NCI-H1092 treated with DMSO at 0.1 percent for 48 hours (cell line): ENCODE measurements around the gene SLC1A2.

Experiments used
- DNase-seq: peaks from one replicate; lab custom pipeline; 2025; lab: John Stamatoyannopoulos, UW

SLC1A2 gene

GRCh38 chr11:35419184-35419829, at the start of gene SLC1A2:
Gene SLC1A2, minus strand, starts transcription at chr11:35419558. Its CDS starts 592 bp downstream, at chr11:35418966.
- DNase-seq: peak; percentile 56

- DNase-seq: no peak
Measured at GRCh38 chr11:35466058-35466457, 46.7 kb upstream of the SLC1A2 start.

GRCh38 chr11:35464308-35464707, 45.0 kb upstream of the SLC1A2 start:
- peak; percentile 39 for DNase-seq

DNA sequence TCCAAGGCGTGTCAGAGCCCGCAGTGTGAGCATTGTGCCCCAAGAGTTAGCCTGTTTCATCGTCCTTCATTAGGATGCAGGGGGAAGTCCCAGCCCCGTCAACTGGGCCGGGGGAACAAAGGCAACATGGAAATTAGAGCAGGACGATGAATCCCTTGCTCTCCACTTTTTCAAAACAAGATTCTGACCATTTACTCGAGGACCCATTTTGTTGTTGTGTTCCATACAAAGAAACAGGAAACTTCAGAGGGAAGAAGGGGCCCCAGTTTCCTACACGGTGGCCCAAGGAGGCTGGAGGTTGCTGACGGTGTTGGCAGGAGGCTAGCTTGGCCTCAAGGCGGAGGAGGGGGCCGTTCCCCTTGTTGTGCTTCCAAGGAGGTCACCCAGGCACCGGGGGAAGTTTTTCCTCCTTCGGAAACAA, 44.0 kb upstream of the SLC1A2 start:
- DNase-seq: no peak

- no peak for DNase-seq
Measured at GRCh38 chr11:35461917-35462538, 42.7 kb upstream of the SLC1A2 start.

DNA sequence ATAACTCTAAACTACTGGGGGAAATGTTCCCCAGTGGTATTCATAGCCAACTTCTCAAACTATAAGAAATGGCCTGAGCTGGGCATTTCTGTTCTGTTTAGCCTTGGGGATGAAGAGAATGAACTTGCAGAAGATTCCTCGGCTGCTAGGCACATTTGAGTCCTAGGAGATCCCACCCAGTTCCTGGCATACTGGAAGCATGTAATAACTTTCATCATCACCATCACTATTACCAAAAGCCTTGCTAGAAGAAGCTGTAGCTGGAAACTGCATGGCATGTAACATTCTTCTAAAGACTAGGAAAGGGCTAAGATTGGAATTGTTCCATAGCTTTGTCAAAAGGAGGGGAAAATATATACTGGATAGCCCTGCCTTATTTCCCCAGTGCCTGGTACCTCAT, 40.1 kb upstream of the SLC1A2 start:
- DNase-seq: no peak

- no peak for DNase-seq
Measured at GRCh38 chr11:35458846-35459245, 39.5 kb upstream of the SLC1A2 start.

DNA sequence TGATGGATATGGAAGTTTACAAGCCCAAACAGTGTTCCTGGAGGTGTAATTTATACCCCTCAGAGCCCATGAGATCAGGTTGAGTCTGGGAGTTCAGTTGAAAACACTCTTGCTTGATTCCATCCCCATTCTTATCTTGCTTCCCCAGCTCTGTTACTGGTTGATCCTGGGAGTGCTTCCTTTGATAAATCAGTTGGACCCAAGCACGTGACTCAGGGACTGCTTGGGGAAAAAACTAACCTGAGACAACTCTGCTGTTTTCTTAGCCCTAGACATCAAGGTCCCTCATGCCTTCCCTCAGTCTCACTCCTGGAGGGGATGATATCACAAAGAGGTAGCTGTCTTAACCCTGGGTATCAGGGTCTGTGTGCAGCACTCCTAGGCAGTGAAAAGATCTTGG, 35.0 kb upstream of the SLC1A2 start:
- no peak for DNase-seq

GRCh38 chr11:35436581-35437250, 17.4 kb upstream of the SLC1A2 start:
- no peak for DNase-seq

GRCh38 chr11:35433588-35433987, 14.2 kb upstream of the SLC1A2 start:
- no peak for DNase-seq

DNA sequence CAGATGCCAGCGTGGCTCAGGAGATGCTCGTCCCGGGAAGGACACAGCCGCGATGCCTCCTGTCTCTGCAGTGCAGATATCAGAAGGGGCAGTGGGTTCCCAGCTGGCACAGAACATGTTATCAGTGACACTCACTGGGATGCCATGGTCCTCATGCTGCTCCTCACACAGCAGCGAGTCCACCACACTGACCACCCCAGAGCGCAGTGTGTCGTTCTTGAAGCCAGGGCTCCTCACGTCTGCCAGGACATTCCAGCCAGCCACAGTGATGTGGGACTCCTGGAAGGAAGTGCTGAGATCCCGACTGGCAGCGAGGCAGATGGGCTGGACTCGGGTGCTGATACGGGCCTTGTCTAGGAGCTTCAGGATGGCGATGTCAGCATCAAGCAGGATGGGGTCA, 13.1 kb upstream of the SLC1A2 start:
- no peak for DNase-seq

GRCh38 chr11:35427071-35427470, 7.7 kb upstream of the SLC1A2 start:
- DNase-seq: peak; percentile 55

DNA sequence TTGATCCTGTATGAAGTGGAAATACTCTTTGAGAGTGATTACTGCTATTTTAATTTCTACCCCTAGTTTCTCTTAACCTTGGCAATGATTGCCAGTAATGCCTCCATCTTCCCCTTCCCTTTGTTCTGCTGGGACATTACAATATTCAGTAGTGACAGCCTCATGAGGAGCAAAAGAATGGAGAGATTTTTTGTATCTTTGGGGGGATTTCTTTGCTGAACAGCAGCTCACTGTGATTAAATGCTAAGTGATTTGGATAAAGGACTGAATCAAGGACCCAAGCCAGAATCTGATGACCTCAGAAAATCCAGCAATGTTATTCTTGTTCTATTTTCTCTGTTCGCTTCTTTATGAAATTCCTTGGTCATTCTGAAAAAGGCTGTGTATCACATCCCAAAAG, 7.0 kb upstream of the SLC1A2 start:
- no peak for DNase-seq

DNA sequence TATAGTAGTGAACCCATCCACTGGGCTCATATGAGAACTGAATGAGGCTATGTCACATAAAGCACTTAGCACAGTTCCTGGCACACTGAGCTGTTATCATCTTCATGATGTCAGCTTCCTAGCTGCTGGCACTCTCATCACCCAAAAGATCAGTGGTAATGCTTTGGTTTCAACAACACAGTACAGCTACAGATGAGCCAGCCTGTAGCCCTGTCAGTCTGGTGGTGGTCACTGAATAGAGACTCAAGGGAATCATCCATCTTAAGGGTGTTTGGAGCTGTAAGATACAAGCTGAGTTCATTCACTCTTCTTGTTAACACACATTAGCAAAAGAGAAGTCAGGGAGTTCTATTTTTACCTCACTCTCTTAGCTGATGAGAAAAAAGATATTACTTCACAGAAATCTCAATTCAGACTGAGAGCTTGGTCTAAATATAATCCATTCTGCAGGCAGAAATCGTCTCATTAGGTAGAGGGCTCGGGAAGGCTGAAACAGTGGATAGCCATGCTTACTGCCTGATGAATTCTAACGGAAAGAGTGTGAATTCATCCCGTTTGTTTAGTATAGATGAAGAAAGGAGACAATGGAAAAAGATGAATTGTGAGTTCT, 6.3 kb upstream of the SLC1A2 start:
- no peak for DNase-seq

DNA sequence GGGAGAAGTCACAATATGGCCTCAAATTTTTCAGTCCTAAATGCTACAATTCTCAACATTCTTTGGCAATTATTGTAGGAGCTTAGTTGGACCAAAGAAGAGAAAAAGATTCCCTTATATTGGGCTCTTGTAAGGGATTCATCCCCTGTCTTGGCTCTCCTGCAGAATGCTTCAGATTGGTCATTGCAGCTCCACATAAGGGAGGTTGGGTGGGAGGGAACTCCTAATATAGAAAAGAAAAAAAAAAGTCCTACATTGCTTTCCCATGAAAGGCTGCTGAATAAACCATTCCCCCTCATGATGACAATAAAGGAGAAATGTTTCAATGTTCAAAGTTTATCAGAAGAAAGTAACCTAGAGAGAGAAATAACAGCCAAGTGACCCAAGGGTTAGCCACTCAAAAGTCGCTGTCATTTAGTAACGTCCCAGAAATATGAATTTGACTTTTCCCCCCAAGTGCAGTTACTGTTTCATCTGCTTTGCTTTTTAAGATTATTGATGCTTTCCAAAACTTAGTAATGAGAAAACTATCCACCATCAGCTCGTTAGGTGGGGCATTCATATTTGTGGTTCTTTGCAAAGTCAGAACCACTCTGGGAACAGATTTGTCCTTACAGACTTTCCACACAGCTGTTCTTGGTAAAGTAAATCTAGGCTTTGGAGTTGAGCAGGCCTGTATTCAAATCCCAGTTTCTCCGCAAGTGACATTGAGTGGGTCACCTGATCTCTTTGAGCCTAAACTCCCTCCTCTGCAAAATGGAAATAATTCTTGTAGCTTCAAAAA, 5.0 kb upstream of the SLC1A2 start:
- DNase-seq: no peak

DNA sequence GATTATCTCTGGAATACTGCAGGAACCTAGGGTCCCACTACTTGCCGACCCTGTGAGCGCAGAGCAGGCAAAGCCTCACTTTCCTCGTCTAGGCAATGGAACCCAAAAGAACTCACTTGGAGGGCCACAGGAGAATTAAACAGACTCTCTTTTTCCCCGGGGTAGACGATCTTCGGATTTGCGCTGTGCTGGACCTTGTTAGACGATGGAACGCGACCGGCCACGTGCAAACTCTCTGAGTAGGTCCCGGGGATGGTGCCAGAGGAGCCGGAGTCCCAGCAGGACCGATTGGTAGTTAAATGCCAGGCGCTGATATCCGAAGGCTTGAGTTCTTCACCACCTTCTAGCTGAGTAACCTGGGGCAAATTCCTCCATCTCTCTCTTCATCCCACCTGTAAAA, 1.0 kb upstream of the SLC1A2 start:
- no peak for DNase-seq

GRCh38 chr11:35419830-35420333, 524 bp upstream of the SLC1A2 start:
- DNase-seq: no peak

- DNase-seq: peak; percentile 12
Measured at GRCh38 chr11:35418282-35419183, 825 bp downstream of the SLC1A2 start.

DNA sequence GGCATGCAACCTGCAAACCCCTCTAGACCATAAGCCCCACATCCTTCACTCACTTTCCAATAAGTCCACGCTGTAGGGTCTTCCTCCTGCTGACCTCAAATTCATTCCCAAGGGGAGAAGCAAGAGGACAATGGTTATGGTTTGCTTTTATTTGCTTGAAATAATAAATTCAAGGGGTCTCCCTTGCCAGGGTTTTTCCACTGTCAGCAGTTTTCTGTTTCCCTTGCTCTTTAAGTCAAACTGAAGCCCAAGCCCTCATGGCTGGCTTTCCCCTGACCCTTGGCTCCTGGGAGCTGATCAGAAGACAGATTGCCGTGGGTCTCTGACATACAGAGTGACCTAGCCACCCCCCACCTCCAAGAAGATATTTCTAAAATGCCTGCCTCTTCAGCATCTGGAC, 3.9 kb downstream of the SLC1A2 start:
- no peak for DNase-seq

DNA sequence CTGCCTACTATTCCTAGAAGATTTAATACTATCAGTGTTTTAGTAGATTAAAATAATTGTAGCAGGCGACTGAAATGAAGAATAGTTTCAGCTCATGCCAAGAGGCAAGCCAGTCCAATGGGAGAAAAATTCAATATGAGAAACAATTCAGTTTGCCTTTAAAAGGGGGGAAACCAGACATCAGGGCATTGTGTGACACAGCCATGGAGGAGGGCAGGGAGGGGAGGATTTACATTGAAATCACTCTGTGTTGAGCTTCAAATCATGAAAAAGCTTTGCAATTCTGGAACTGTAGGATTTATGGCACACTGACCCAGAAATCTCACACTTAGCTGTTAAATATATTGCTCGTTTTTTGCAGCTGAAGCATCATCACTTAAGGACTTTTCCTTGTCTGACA, 4.6 kb downstream of the SLC1A2 start:
- no peak for DNase-seq

GRCh38 chr11:35414311-35414710, 5.0 kb downstream of the SLC1A2 start:
- DNase-seq: no peak
